ENCODE results near the gene ZDHHC18.
"Not testable (repeated sequence)": the region's sequence is repeated elsewhere in the genome, so short reads cannot be mapped to it uniquely, and the experiment has no call there.

The ZDHHC18 gene

GRCh38 chr1:26832249-26832960, 5.9 kb downstream of the ZDHHC18 start:
- TF ChIP-seq, protein P1, sequence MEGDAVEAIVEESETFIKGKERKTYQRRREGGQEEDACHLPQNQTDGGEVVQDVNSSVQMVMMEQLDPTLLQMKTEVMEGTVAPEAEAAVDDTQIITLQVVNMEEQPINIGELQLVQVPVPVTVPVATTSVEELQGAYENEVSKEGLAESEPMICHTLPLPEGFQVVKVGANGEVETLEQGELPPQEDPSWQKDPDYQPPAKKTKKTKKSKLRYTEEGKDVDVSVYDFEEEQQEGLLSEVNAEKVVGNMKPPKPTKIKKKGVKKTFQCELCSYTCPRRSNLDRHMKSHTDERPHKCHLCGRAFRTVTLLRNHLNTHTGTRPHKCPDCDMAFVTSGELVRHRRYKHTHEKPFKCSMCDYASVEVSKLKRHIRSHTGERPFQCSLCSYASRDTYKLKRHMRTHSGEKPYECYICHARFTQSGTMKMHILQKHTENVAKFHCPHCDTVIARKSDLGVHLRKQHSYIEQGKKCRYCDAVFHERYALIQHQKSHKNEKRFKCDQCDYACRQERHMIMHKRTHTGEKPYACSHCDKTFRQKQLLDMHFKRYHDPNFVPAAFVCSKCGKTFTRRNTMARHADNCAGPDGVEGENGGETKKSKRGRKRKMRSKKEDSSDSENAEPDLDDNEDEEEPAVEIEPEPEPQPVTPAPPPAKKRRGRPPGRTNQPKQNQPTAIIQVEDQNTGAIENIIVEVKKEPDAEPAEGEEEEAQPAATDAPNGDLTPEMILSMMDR (IDR thresholded peaks at IDR 0.05), result no peak
- H3K4me3 Mint-ChIP-seq, result no peak overlapping the region
- peaks cover 33% of the 10 kb centered on the region for H3K4me1 Mint-ChIP-seq
- peaks cover 47% of the 10 kb centered on the region for H3K36me3 Mint-ChIP-seq (ENCODE audit: low read depth)
- H3K27me3 Mint-ChIP-seq (ENCODE audit: low read depth, poor library complexity), result peaks cover 6% of the 10 kb centered on the region
- no peaks in the 10 kb centered on the region for H3K9me3 Mint-ChIP-seq
- no peak overlapping the region for H3K27ac Mint-ChIP-seq
- no peak for DNase-seq

DNA sequence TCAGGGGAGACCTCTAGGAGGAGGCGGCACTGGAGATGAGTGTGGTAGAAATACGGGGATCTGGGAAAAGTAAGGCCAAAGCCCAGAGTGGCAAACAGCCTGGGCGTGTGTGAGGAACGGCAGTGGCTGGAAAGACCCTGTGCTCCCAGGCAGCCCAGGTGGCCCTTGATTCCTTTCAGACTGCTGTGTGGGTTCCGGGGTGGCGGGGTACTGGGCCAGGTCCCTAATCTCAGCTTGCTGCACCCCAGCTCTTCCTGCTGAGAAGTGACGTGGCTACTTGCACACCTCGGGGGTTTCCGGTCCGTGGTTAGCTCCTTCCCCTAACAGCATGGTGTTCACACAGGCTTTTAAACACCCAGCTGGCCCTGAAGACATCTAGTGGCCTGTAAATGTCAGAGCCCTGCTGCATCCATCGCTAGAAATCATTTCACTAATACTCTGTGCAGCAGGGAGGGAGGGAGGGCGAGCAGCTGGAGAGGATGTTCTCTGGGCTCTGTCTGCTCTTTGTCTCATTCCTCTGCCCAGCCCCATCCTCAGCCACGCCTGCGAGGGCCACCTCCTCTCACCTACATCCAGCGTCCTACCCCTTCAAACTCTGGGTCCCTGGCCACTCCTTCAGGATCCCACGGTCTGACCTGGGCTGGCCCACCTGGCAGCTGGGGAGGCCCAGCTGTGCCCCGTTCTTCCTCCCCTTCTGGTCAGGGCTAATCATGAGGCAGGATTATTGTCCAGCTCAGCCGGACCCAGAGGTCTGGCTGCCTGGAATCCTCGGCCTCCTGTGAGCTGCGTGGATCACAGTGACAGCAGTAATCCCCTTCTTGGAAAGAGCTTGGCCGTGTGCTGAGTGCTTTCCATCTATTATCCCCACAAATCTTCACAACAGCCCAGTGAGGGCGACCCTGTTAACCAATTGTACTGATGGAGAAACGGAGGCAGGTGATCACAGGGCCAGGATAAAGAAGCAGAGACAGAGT, 7.2 kb downstream of the ZDHHC18 start:
- Mint-ChIP-seq H3K4me3 (no peak overlapping the region), H3K27ac (peak overlapping the region; percentile 8), H3K27me3 (ENCODE audit: low read depth, poor library complexity) (peaks cover 6% of the 10 kb centered on the region), H3K9me3 (no peaks in the 10 kb centered on the region), H3K4me1 (peaks cover 20% of the 10 kb centered on the region), H3K36me3 (ENCODE audit: low read depth) (peaks cover 57% of the 10 kb centered on the region)
- TF ChIP-seq, protein P1 (IDR thresholded peaks at IDR 0.05), result no peak
- no peak for DNase-seq

- not testable (repeated sequence) for H3K4me3 Mint-ChIP-seq; H3K4me1 Mint-ChIP-seq; H3K27me3 Mint-ChIP-seq (ENCODE audit: low read depth, poor library complexity); H3K9me3 Mint-ChIP-seq; DNase-seq; H3K27ac Mint-ChIP-seq
- H3K36me3 Mint-ChIP-seq (ENCODE audit: low read depth), result peaks cover 65% of the 10 kb centered on the region
Measured at GRCh38 chr1:26837665-26838064, 11.2 kb downstream of the ZDHHC18 start.

GRCh38 chr1:26838474-26839338, 12.2 kb downstream of the ZDHHC18 start:
- Mint-ChIP-seq H3K4me1 (no peaks in the 10 kb centered on the region), H3K4me3 (no peak overlapping the region), H3K9me3 (no peaks in the 10 kb centered on the region), H3K36me3 (ENCODE audit: low read depth) (peaks cover 60% of the 10 kb centered on the region), H3K27me3 (ENCODE audit: low read depth, poor library complexity) (peaks cover 6% of the 10 kb centered on the region), H3K27ac (peak overlapping the region; percentile 42)
- no peak for DNase-seq
- TF ChIP-seq, protein P1 (IDR thresholded peaks at IDR 0.05), result no peak

DNA sequence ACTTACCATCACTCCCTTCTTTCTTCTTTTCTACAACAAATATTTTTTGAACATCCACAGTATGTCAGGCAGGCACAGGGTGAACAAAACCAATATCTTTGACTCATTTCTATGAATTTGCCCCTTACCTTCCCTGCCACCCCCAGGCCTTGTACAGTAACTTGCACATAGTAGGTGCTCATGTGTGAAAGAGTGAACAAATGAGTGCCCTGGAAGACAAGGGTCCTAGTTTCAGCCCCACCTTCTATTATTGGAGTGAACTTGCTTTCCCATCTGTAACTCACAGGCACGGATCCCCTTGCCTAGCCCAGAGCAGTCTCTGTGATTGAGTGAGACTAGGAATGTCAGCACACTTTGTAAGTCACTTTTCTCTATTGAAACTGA, 12.8 kb downstream of the ZDHHC18 start:
- TF ChIP-seq, protein P1 (IDR thresholded peaks at IDR 0.05), result no peak
- peaks cover 62% of the 10 kb centered on the region for H3K36me3 Mint-ChIP-seq (ENCODE audit: low read depth)
- H3K4me3 Mint-ChIP-seq, result no peak overlapping the region
- DNase-seq, result no peak
- H3K4me1 Mint-ChIP-seq, result no peaks in the 10 kb centered on the region
- peaks cover 6% of the 10 kb centered on the region for H3K27me3 Mint-ChIP-seq (ENCODE audit: low read depth, poor library complexity)
- H3K27ac Mint-ChIP-seq, result peak overlapping the region; percentile 79
- H3K9me3 Mint-ChIP-seq, result no peaks in the 10 kb centered on the region

DNA sequence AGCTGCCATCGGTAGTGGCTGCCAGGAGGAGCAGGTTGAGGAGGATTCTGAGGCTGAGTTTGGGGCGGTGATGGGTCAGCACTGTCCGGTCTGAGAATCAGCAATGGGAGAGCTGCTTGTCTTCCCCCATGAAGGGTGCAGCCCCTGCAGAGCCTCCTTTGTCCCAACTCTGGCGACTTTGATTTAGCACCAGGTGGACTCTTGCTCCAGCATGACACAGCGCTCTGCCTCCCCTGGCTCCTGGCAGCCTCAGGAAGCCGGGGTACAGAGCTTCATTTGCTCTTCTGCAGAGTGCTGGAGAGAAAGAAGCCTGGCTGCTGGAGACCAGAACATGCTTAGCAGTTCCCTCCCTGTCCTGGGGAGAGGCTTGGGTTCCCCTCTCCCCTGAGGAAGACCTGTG, 13.3 kb downstream of the ZDHHC18 start:
- Mint-ChIP-seq H3K27ac (peak overlapping the region; percentile 79), H3K36me3 (ENCODE audit: low read depth) (peaks cover 58% of the 10 kb centered on the region), H3K27me3 (ENCODE audit: low read depth, poor library complexity) (peaks cover 6% of the 10 kb centered on the region), H3K4me3 (no peak overlapping the region), H3K9me3 (no peaks in the 10 kb centered on the region), H3K4me1 (no peaks in the 10 kb centered on the region)
- TF ChIP-seq, protein P1 (IDR thresholded peaks at IDR 0.05), result no peak
- DNase-seq, result no peak
